Measurements from ENCODE around the gene SCO2. TPM values are rescaled to one million over a fixed set of nuclear protein-coding genes. Genes with fewer than 3 reads are reported as not detected.
A peak's percentile ranks its signal among the peaks of the same experiment; 100 is the strongest.

Gene SCO2
- total RNA-seq, 1 experiment from 2014 or later, result 5.5 TPM

GRCh38 chr22:50532824-50533796 lies 7.7 kb upstream of the SCO2 start:
- DNase-seq (ENCODE audit: low spot score), result no peak

GRCh38 chr22:50531962-50532674 lies 6.7 kb upstream of the SCO2 start:
- DNase-seq (ENCODE audit: low spot score), result peak; percentile 35

GRCh38 chr22:50531546-50531961 lies 6.2 kb upstream of the SCO2 start:
- DNase-seq (ENCODE audit: low spot score), result peak; percentile 17

GRCh38 chr22:50530877-50531545 lies 5.6 kb upstream of the SCO2 start:
- DNase-seq (ENCODE audit: low spot score), result peak; percentile 50

GRCh38 chr22:50530580-50530876 lies 5.1 kb upstream of the SCO2 start:
- DNase-seq (ENCODE audit: low spot score), result no peak

- DNase-seq (ENCODE audit: low spot score), result peak; percentile 25
These were observed 4.6 kb upstream of the SCO2 start, which contains the start of gene TYMP for GRCh38 chr22:50529897-50530579. Gene TYMP (minus strand): TSS chr22:50530012. CDS start chr22:50529709, 303 bp downstream.

GRCh38 chr22:50529416-50529896 lies 4.1 kb upstream of the SCO2 start:
- DNase-seq (ENCODE audit: low spot score), result no peak

GRCh38 chr22:50528682-50529415 lies 3.5 kb upstream of the SCO2 start:
- DNase-seq (ENCODE audit: low spot score), result no peak

- no peak for DNase-seq (ENCODE audit: low spot score)
These were observed 2.7 kb upstream of the SCO2 start for GRCh38 chr22:50527921-50528681.

- peak; percentile 19 for DNase-seq (ENCODE audit: low spot score)
These were observed 1.7 kb upstream of the SCO2 start for GRCh38 chr22:50526834-50527801.

- DNase-seq (ENCODE audit: low spot score), result peak; percentile 19
These were observed 873 bp upstream of the SCO2 start for GRCh38 chr22:50526108-50526833.

GRCh38 chr22:50525858-50526107 lies 385 bp upstream of the SCO2 start:
- no peak for DNase-seq (ENCODE audit: low spot score)

GRCh38 chr22:50524676-50525103 lies 708 bp downstream of the SCO2 start:
- peak; percentile 33 for DNase-seq (ENCODE audit: low spot score)

- DNase-seq (ENCODE audit: low spot score), result peak; percentile 13
These were observed 1.4 kb downstream of the SCO2 start for GRCh38 chr22:50523806-50524675.

GRCh38 chr22:50523458-50523805 lies 2.0 kb downstream of the SCO2 start:
- no peak for DNase-seq (ENCODE audit: low spot score)

GRCh38 chr22:50522806-50523438 lies 2.5 kb downstream of the SCO2 start:
- no peak for DNase-seq (ENCODE audit: low spot score)

All from HT-29 (cell line).